Thyroid gland (tissue), 4 donors: ENCODE data around the gene LGALSL. TPM values are rescaled to one million over a fixed set of nuclear protein-coding genes. Genes with fewer than 3 reads are reported as not detected.

Experiments used
- DNase-seq, 2 donors: peaks; one replicate each; pipeline ENCODE4 v3.0.0-alpha.2; 2019
- H3K27ac ChIP-seq, 3 donors: fragments of 200-600 bp; sonication (generic); 1 replicate in 2 of 3; 2 replicates in 1 of 3; pipeline ENCODE4 v1.5.1; 2016 to 2019; ENCODE audit warnings: mild to moderate bottlenecking in 1 of 3, moderate library complexity in 1 of 3
- H3K27me3 ChIP-seq: fragments of 200-600 bp; sonication (generic); one replicate; pipeline ENCODE4 v1.5.1; 2019
- H3K36me3 ChIP-seq, 2 donors: fragments of 200-600 bp; sonication (generic); one replicate each; pipeline ENCODE4 v1.5.1; 2016 to 2019
- H3K4me1 ChIP-seq, 2 donors: fragments of 200-600 bp; sonication (generic); one replicate each; pipeline ENCODE4 v1.5.1; 2017 to 2019
- H3K4me3 ChIP-seq, 3 donors: fragments of 200-600 bp; sonication (generic); replicated peaks in 1 of 3; 1 replicate in 2 of 3; 2 replicates in 1 of 3; pipeline ENCODE4 v1.5.1; 2016; ENCODE audit warnings: mild to moderate bottlenecking in 1 of 3
- H3K9me3 ChIP-seq: fragments of 200-600 bp; sonication (generic); one replicate; pipeline ENCODE4 v1.5.1; 2017
- POLR2A ChIP-seq, 2 donors: fragments of 450-650 bp; IDR thresholded peaks; one replicate each; pipeline ENCODE4 v1.6.1; 2017; ENCODE audit warnings: antibody characterized with exemption in 2 of 2, mild to moderate bottlenecking in 2 of 2, moderate library complexity in 1 of 2
- WGBS, 2 donors: methylation state at CpG; one replicate each; pipeline ENCODE4 v1.1.5; 2017; 5-methylcytosine and 5-hydroxymethylcytosine counted together
- intact Hi-C: fragments of 100-400 bp; cut with DNase I; formaldehyde crosslinking; loops from one replicate; pipeline ENCODE4 v1.15.1; 2023
- total RNA-seq, 4 donors: library from RNA; depleted of rRNA; stranded (reverse); fragments of >200 nt; gene quantifications; one replicate each; pipeline ENCODE4 v1.2.3, GENCODE V29; 2016
- TF ChIP-seq, protein P1 (sequence below), 6 experiments: fragments of 200-600 bp in 3 of 6; fragments of 450-650 bp in 3 of 6; sonication (generic) in 3 of 6; IDR thresholded peaks; one replicate each; pipeline ENCODE4 v1.5.1; 2016 to 2019; ENCODE audit warnings: antibody characterized with exemption in 6 of 6, mild to moderate bottlenecking in 2 of 6, inconsistent platforms in 1 of 6, moderate library complexity in 1 of 6

Gene LGALSL
- total RNA-seq, 4 donors from 2014 or later: 8.1 to 13.0 (median 10.4) TPM

- Histone ChIP-seq H3K27me3 (no peaks in the 10 kb centered on the region), H3K4me1 (no peaks in the 10 kb centered on the region), H3K36me3 (no peaks in the 10 kb centered on the region), H3K9me3 (no peaks in the 10 kb centered on the region), H3K27ac (no peak overlapping the region), H3K4me3 (no peak overlapping the region)
- no peak for DNase-seq
- no peak for TF ChIP-seq POLR2A (IDR thresholded peaks at IDR 0.05)
- TF ChIP-seq, protein P1, sequence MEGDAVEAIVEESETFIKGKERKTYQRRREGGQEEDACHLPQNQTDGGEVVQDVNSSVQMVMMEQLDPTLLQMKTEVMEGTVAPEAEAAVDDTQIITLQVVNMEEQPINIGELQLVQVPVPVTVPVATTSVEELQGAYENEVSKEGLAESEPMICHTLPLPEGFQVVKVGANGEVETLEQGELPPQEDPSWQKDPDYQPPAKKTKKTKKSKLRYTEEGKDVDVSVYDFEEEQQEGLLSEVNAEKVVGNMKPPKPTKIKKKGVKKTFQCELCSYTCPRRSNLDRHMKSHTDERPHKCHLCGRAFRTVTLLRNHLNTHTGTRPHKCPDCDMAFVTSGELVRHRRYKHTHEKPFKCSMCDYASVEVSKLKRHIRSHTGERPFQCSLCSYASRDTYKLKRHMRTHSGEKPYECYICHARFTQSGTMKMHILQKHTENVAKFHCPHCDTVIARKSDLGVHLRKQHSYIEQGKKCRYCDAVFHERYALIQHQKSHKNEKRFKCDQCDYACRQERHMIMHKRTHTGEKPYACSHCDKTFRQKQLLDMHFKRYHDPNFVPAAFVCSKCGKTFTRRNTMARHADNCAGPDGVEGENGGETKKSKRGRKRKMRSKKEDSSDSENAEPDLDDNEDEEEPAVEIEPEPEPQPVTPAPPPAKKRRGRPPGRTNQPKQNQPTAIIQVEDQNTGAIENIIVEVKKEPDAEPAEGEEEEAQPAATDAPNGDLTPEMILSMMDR (IDR thresholded peaks at IDR 0.05): no peak
- intact Hi-C loops: no loop called here
- 88 to 93% methylated on average over 5 of the region's 5 CpGs for WGBS, 2 donors
Observed at GRCh38 chr2:64500549-64500948, 46.6 kb downstream of the LGALSL start.

DNA sequence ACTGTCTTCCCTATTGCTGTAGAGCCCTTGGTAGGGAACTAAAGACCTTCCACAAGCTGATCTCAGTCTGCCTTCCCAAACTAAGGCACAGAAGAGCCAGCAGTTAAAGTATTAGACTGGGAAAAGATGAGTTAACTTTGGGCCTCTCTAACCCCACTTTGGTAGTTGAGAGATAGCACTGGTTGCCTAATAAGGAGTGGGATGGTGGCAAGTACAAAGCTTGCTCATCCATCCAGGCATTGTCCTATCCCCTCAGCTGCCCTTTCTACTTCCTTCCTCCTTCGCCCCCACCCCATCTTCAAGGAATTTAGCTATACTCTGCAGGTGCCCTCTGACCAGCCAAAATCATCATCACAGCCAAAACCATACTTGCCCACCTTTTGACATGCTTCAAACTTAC lies 48.0 kb downstream of the LGALSL start:
- H3K9me3 ChIP-seq: no peaks in the 10 kb centered on the region
- TF ChIP-seq, protein P1 (IDR thresholded peaks at IDR 0.05): no peak
- TF ChIP-seq POLR2A (IDR thresholded peaks at IDR 0.05): no peak
- H3K27ac ChIP-seq: no peak overlapping the region
- no peaks in the 10 kb centered on the region for H3K4me1 ChIP-seq
- no peaks in the 10 kb centered on the region for H3K27me3 ChIP-seq
- DNase-seq: no peak
- 81 to 84% methylated on average over 1 of the region's 1 CpG for WGBS, 2 donors
- H3K4me3 ChIP-seq: no peak overlapping the region
- intact Hi-C loops: no loop called here
- H3K36me3 ChIP-seq: no peaks in the 10 kb centered on the region

DNA sequence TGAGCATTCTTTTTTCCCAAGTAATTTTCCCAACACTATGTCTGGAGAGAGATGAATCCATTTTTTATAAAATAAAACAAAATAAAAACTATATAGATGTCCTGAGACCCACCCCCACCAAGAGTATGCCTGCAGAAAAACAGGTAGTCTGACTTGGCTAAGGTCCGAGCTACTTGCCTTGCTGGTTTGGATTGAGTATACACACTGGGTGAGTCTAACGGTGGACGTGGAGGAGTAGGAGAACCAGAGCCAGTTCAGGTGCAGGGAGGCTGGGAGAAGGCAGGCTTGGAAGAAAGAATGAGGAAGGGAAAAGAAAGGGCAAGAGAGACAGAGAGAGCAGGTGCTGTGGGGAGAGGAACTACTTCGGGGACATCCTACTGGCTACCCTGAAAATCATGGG lies 48.9 kb downstream of the LGALSL start:
- DNase-seq: no peak
- no peaks in the 10 kb centered on the region for H3K36me3 ChIP-seq
- H3K4me1 ChIP-seq: no peaks in the 10 kb centered on the region
- 88 to 91% methylated on average over 4 of the region's 4 CpGs for WGBS, 2 donors
- no peak overlapping the region for H3K4me3 ChIP-seq
- no peaks in the 10 kb centered on the region for H3K9me3 ChIP-seq
- TF ChIP-seq, protein P1 (IDR thresholded peaks at IDR 0.05): no peak
- no peak for TF ChIP-seq POLR2A (IDR thresholded peaks at IDR 0.05)
- H3K27me3 ChIP-seq: no peaks in the 10 kb centered on the region
- no peak overlapping the region for H3K27ac ChIP-seq
- intact Hi-C loops: no loop called here

DNA sequence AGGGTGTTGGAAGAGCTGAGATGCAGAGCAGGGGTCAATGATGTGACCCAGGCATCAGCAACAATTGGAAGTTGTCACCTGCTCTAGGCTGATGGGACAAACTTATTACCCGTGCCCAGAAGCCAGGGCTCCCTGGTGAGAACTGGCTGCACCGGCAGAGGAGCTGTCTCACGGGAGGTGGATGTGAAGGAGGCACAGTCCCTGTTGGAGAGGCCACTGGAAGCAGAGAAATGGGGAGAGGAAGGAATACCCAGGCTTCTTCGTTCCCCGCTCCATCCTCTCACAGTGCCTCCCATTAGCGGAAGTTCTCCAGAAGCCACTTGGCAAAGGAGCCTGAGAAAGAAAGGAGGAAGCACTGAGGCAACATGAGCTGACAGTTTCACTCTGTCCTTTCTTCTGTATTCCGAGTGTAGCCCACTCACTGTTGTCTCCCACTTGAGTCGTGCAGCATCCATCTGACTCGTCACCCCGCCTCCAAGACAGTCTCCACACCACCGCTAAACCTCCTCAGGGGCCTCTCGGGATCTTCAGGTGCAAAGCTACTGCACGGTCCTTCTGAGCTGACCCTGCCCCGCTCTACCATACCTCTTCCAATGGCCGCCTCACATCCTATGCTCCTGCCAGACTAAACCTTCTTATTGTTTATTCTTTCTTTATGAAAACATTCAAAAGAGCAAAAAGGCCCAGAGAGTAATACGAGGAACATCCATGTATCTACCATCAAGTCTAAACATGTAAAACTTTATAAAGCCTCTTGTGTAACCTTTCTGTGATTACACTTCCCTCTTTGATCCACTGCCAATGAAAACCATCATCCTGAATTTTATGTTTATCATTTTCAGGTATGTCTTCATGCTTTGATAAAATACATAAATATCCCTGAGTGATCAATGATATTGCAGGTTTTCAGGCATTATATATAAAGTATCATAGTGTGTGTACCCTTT lies 51.1 kb downstream of the LGALSL start:
- Histone ChIP-seq H3K36me3 (no peaks in the 10 kb centered on the region), H3K27me3 (no peaks in the 10 kb centered on the region), H3K4me3 (no peak overlapping the region), H3K9me3 (no peaks in the 10 kb centered on the region), H3K4me1 (no peaks in the 10 kb centered on the region), H3K27ac (no peak overlapping the region)
- TF ChIP-seq, protein P1 (IDR thresholded peaks at IDR 0.05): no peak
- TF ChIP-seq POLR2A (IDR thresholded peaks at IDR 0.05): no peak
- no peak for DNase-seq
- WGBS, 2 donors: 82 to 85% methylated on average over 16 of the region's 16 CpGs
- intact Hi-C loops: no loop called here

GRCh38 chr2:64506686-64507085 lies 52.7 kb downstream of the LGALSL start:
- H3K27ac ChIP-seq: no peak overlapping the region
- TF ChIP-seq POLR2A (IDR thresholded peaks at IDR 0.05): no peak
- TF ChIP-seq, protein P1 (IDR thresholded peaks at IDR 0.05): no peak
- H3K9me3 ChIP-seq: no peaks in the 10 kb centered on the region
- intact Hi-C loops: no loop called here
- no peaks in the 10 kb centered on the region for H3K36me3 ChIP-seq
- no peak overlapping the region for H3K4me3 ChIP-seq
- no peaks in the 10 kb centered on the region for H3K4me1 ChIP-seq
- DNase-seq: no peak
- H3K27me3 ChIP-seq: no peaks in the 10 kb centered on the region
- 70 to 90% methylated on average over 2 of the region's 2 CpGs for WGBS, 2 donors
